MM.1S (cell line): ENCODE results near the gene UBP1.

ENCODE experiments used
- DNase-seq: peaks from one replicate; pipeline ENCODE4 v3.0.0-alpha.2; 2015
- H2AFZ ChIP-seq: fragments of 300-600 bp; sonication (generic); 2 replicates; pipeline ENCODE4 v1.6.0; 2016; ENCODE audit warnings: antibody characterized with exemption, low read length
- H3F3A ChIP-seq: fragments of 300-600 bp; sonication (generic); 2 replicates; pipeline ENCODE4 v1.6.1; 2016; ENCODE audit warnings: mild to moderate bottlenecking, antibody characterized with exemption, low read length, moderate library complexity, mixed read lengths; ENCODE audit not compliant: insufficient read depth
- H3K27ac ChIP-seq: fragments of 300-600 bp; sonication (generic); 2 replicates; pipeline ENCODE4 v1.5.1; 2016; ENCODE audit warnings: mild to moderate bottlenecking, low read length
- H3K27me3 ChIP-seq: fragments of 300-600 bp; sonication (generic); replicated peaks from 2 replicates; pipeline ENCODE4 v1.6.0; 2016; ENCODE audit warnings: low read length; ENCODE audit not compliant: insufficient read depth
- H3K36me3 ChIP-seq: fragments of 300-600 bp; sonication (generic); replicated peaks from 2 replicates; pipeline ENCODE4 v1.6.1; 2016; ENCODE audit warnings: mild to moderate bottlenecking, low read length, mixed read lengths; ENCODE audit not compliant: insufficient read depth
- H3K4me1 ChIP-seq: fragments of 300-600 bp; sonication (generic); 2 replicates; pipeline ENCODE4 v1.6.1; 2016; ENCODE audit warnings: low read length, mixed read lengths
- H3K4me2 ChIP-seq: fragments of 300-600 bp; sonication (generic); 2 replicates; pipeline ENCODE4 v1.6.0; 2016; ENCODE audit warnings: low read depth, low read length
- H3K4me3 ChIP-seq: fragments of 300-600 bp; sonication (generic); 2 replicates; pipeline ENCODE4 v1.5.1; 2016; ENCODE audit warnings: low read length, mixed read lengths
- H3K79me2 ChIP-seq: fragments of 300-600 bp; sonication (generic); 2 replicates; pipeline ENCODE4 v1.6.1; 2016; ENCODE audit warnings: mixed run types, low read length, mixed read lengths
- H3K9ac ChIP-seq: fragments of 300-600 bp; sonication (generic); 2 replicates; pipeline ENCODE4 v1.6.1; 2016; ENCODE audit warnings: low read length, mixed read lengths
- H3K9me2 ChIP-seq: fragments of 300-600 bp; sonication (generic); replicated peaks from 2 replicates; pipeline ENCODE4 v1.6.1; 2016; ENCODE audit warnings: mild to moderate bottlenecking, low read length, mixed read lengths; ENCODE audit not compliant: insufficient read depth
- H3K9me3 ChIP-seq: fragments of 300-600 bp; sonication (generic); replicated peaks from 2 replicates; pipeline ENCODE4 v1.6.1; 2016; ENCODE audit warnings: mild to moderate bottlenecking, low read length, mixed read lengths; ENCODE audit not compliant: insufficient read depth
- H4K20me1 ChIP-seq: fragments of 300-600 bp; sonication (generic); 2 replicates; pipeline ENCODE4 v1.6.1; 2016; ENCODE audit warnings: mild to moderate bottlenecking, low read length, moderate library complexity, mixed read lengths; ENCODE audit not compliant: insufficient read depth
- CTCF ChIP-seq: fragments of 300-600 bp; sonication (generic); IDR thresholded peaks from 2 replicates; pipeline ENCODE4 v1.5.1; 2016; ENCODE audit warnings: antibody characterized with exemption, low read length, mixed read lengths
- EZH2 ChIP-seq: fragments of 300-600 bp; sonication (generic); optimal IDR thresholded peaks from 2 replicates; pipeline ENCODE3; 2017; ENCODE audit warnings: low read depth, mild to moderate bottlenecking, antibody characterized with exemption, low read length, mixed read lengths
- EZH2phosphoT487 ChIP-seq: fragments of 300-600 bp; sonication (generic); IDR thresholded peaks from 2 replicates; pipeline ENCODE4 v1.6.1; 2018; ENCODE audit warnings: antibody characterized with exemption, low read length

Gene UBP1

GRCh38 chr3:33395900-33396299 is 44.3 kb downstream of the UBP1 start:
- Histone ChIP-seq H4K20me1 (no peaks in the 10 kb centered on the region), H3K4me3 (no peak overlapping the region), H3K9ac (no peak overlapping the region), H3F3A (no peaks in the 10 kb centered on the region), H3K4me2 (no peak overlapping the region), H2AFZ (no peak overlapping the region), H3K27ac (no peak overlapping the region), H3K79me2 (no peaks in the 10 kb centered on the region), H3K9me3 (no peaks in the 10 kb centered on the region), H3K4me1 (peaks cover 8% of the 10 kb centered on the region), H3K27me3 (no peaks in the 10 kb centered on the region), H3K9me2 (no peaks in the 10 kb centered on the region), H3K36me3 (peaks cover 7% of the 10 kb centered on the region; the same call in 1 of the 2 replicates)
- TF ChIP-seq EZH2 (no peak), EZH2phosphoT487 (no peak), CTCF (no peak)
- no peak for DNase-seq

DNA sequence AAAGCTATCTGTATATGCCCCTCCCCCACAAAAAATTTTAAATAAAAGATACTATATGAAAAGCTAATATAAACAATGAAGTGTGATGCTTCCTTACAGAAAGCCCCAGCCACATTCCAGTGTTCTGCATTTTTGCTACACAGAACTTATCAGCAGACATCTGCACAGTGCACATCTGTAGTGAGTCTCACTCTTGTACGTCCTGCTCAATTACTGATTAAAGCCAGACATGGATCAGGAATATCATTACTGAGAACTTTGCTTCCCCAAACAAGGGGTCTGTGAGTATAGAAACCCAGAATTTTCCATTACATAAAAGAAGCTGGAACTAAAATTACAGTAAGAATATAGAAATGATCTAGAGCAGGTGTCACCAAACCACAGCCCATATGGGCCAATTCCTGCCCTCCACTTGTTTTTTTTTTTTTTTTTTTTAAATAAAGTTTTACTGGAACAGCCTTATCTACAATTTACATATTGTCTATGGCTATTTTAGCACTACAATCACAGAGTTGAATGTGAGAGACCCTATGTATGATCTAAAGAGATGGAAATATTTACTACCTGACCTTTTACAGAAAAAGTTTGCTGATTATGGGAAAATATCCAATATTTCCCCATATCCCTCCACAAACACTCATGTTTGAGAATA is 45.7 kb downstream of the UBP1 start:
- H3K27ac ChIP-seq, result no peak overlapping the region
- TF ChIP-seq EZH2 (no peak), CTCF (no peak), EZH2phosphoT487 (no peak)
- no peak overlapping the region for H2AFZ ChIP-seq
- no peak for DNase-seq
- H3K4me2 ChIP-seq, result no peak overlapping the region
- no peak overlapping the region for H3K9ac ChIP-seq
- no peaks in the 10 kb centered on the region for H3K27me3 ChIP-seq
- H3F3A ChIP-seq, result no peaks in the 10 kb centered on the region
- no peaks in the 10 kb centered on the region for H3K79me2 ChIP-seq
- H3K9me2 ChIP-seq, result no peaks in the 10 kb centered on the region
- no peaks in the 10 kb centered on the region for H3K9me3 ChIP-seq
- H3K4me3 ChIP-seq, result no peak overlapping the region
- H3K36me3 ChIP-seq, result peaks cover 7% of the 10 kb centered on the region; the same call in 1 of the 2 replicates
- H4K20me1 ChIP-seq, result no peaks in the 10 kb centered on the region
- H3K4me1 ChIP-seq, result peaks cover 8% of the 10 kb centered on the region

GRCh38 chr3:33392703-33393125 is 47.5 kb downstream of the UBP1 start:
- DNase-seq, result no peak
- no peak overlapping the region for H3K9ac ChIP-seq

More at GRCh38 chr3:33392703-33393125, 47.5 kb downstream of the UBP1 start:
- Histone ChIP-seq H3K27me3 (no peaks in the 10 kb centered on the region), H3K36me3 (peaks cover 3% of the 10 kb centered on the region; the same call in 1 of the 2 replicates), H3F3A (no peaks in the 10 kb centered on the region), H3K9me2 (no peaks in the 10 kb centered on the region), H3K4me2 (no peak overlapping the region), H3K4me1 (peaks cover 8% of the 10 kb centered on the region), H3K4me3 (no peak overlapping the region), H3K79me2 (no peaks in the 10 kb centered on the region), H3K27ac (no peak overlapping the region), H2AFZ (no peak overlapping the region), H3K9me3 (no peaks in the 10 kb centered on the region), H4K20me1 (no peaks in the 10 kb centered on the region)
- TF ChIP-seq EZH2phosphoT487 (no peak), EZH2 (no peak), CTCF (no peak)
